GM04503 (cell line): ENCODE measurements around the gene IGF2BP2.
"Not testable (repeated sequence)": the region's sequence is repeated elsewhere in the genome, so short reads cannot be mapped to it uniquely, and the experiment has no call there.

Experiments used
- DNase-seq: peaks from one replicate; pipeline ENCODE4 v3.0.0-alpha.2; 2012; ENCODE audit warnings: low read depth

Gene IGF2BP2

DNA sequence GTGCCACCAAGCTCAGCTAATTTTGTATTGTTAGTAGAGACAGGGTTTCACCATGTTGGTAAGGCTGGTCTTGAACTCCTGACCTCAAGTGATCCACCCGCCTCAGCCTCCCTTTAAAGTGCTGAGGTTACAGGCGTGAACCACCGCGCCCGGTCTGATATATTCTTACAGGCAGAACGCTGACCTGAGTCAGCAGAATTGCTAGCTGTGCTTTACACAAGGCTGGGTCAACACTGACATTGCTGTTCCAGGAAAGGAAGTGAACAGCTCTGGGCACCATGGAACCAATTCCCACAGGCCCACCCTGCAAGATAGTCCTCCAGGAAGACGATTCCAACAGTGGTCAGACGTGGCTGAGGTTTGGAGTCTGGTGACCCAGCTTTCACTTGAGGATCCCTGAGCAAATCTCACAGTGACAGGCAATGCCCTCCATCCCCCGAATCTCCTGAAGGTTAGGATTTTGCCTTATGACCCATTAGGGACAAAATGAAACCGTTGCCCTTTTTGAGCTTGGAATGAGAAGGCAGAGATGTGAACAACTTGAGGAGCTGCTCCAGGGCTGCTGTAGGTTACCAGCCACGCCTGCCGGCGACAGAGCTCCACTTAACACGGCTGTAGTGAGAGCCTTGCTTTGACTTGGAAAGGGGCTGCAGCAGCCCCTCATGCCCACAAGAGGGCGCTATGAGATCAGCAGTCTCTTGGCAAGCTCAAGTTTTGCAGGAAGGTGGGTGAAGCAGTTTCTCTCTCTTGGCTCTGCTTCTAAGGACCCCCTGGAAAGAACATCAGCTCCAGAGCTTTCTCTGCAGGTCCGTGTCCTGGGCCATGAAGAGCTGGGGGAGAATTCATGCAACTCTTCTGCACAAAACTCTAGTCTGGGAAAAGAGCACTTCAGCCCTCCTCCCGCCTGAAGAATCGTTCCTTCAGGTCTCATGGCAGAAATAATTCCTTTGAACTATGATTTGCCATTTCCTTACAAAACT, 164.6 kb downstream of the IGF2BP2 start:
- peak; percentile 21 for DNase-seq

DNA sequence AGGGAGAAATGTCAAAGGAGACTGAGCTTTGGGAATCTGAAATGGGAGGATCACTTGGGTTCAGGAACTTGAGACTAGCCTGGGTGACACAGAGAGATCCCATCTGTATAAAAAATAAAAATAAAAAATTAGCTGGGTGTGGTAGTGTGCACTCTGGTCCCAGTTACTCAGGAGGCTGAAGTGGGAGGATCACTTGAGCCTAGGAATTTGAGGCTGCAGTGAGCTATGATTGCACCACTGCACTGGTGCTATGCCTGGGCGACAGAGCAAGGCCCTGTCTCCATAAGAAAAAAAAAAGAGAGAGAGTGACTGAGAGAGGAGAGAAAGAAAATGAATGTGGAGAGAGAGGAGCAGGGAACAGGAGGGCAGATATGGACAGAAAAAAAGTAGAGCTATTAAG, 165.9 kb downstream of the IGF2BP2 start:
- DNase-seq, result no peak

GRCh38 chr3:185658504-185658912, 166.3 kb downstream of the IGF2BP2 start:
- peak; percentile 99 for DNase-seq

DNA sequence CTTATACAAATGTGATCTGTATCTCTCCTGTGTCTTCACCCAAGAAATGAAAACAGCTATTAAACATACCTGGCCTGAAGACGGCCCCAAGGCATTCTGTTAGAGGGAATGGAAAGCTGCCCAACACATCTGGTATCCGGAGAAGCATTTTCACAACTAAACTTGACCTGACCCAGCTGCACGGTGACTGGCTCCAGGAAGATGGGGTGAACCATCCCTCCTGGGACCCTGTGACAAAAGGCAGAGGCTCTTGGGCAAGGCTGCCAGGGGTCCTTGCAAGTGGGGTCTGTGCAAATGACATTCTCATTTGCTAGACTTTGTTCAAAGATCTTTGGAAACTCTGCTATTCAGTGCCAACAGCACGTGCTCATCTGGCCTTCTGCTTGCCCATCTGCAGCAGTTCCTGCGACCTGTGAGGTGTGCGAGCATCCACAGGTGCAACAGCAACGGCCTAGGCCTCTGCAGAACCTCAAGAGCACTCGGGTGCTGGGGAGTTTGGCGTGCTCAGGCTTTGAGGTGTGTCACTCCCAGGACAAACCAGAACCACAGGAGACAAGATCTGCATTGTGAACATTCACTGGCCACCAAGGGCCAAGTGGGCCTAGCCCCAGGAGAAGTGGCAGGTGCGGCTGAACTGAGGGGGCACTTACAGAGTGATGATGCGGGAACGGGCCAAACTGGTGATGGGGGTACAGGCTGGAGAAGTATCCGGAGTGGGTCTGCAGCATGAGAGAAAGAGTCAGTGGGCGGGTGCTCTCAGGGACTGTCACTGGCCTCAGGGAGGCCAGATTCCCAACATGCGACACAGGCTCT, 166.9 kb downstream of the IGF2BP2 start:
- no peak for DNase-seq

- DNase-seq, result no peak
Observed at GRCh38 chr3:185657211-185657610, 167.6 kb downstream of the IGF2BP2 start.

DNA sequence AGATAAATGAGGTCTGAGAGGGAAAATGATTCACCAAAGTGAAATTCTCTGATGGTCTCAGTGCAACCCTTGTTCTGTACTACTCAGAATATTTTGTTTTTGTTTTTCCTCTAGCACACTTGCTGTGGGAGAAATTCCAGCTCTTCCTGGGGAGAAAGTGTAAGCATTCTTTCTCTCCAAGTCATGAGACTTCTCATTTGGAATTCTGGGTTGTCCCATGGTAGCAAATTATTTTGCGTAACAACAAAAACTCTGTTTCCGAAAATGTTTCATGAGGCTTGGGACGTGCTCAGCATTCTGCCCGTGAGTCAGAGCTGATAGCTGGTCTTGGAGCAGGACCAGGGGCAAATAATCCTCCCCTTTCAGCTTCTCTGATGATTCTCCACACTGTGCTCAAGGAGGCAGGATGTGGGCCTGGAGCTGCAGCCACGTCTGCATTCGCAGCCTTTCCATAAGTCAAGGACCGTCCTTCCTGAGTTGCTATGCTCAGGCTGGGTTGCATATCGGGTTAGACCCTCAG, 168.5 kb downstream of the IGF2BP2 start:
- peak; percentile 100 for DNase-seq

GRCh38 chr3:185655426-185656320, 169.2 kb downstream of the IGF2BP2 start:
- DNase-seq, result no peak

DNA sequence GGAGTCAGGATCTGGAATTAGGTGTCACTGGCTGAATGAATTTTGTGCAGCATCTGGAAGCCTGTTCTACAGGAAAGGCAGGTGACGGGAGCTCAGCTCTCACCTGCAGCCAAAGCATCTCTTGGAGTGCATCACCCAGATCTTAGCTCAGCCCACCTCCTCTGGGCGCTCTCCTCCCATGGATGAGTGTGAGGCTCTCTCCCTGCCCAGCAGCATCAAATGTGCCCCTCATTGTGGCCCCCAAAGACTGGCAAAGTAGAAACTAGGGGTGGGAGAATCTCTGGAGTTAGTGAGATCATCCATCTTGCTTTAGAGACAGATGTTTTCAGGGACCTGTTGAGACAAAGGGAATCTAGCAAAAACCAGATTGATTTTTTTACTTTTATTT, 170.1 kb downstream of the IGF2BP2 start:
- DNase-seq, result no peak

DNA sequence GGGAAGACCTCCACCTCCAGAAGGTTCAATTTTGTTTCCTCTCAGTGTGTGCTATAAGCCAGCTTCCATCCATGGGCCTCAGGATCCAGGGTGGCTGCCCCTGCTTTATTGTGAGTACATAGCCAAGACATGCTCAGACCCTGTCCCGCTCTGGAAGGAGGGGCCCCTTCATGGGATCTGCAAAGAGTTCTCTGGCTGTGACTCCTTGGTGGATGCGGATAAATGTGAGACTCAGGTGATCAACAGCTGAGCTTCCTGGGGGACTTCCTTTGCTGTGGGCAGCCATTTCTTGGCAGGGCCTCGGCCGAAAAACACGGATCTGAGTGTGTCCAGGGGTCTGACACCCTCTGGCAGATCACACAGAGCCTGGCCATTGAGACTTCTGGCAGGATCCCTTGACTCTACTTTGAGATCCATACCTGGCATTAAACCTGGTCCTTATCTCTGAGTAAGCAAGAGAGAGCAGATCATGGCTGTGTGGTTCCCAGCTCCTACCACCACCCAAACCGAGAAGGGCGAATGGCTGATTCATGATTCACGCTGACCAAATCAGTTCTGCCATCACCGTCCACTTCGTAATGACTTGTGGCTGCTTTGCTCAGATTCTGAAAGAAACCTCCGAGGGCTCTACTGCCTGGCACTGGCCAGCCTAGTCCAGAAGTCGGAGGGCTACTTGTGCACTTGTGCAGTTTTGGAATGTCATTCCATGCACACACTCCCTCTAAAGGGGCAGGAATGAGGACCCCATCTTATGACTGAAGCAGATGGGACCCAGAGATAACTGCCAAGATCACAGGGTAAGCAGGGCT, 170.7 kb downstream of the IGF2BP2 start:
- no peak for DNase-seq

DNA sequence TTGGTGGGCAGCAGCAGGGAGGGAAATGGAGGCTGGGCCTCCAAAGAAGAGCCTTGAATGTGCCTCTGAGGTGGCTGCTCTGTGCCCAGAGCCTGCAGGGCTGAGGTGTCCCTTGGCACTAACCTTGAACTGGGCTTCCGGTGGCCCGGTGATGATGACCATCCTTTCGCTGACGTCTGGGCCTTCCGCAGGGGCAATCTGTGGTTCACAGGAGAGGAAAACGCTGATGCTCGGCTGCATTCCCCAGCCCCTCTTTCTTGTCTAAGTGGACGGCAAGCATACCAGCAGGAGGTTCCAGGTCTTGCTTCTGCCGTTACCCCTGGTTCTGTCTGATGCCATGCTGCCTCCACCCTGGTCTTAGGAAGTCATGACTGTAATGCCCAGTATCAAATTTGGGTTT, 172.9 kb downstream of the IGF2BP2 start:
- DNase-seq, result no peak

GRCh38 chr3:185649414-185649813, 175.4 kb downstream of the IGF2BP2 start:
- no peak for DNase-seq

DNA sequence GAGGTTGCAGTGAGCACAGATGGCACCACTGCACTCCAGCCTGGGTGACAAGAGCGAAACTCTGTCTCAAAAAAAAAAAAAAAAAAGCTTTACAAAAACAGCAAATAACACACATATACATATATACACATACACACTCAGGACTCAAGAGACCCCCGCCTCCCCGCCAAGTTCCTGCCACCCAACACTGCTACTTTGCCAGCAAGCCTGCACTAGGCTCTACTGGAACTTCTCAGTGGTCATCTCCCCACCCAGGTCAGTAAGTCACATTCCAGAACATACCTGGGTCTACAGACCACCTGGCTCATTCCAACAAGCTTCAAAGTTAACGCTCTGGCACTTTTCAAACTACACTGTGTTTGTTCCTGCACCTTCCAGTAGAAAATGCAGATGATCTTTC, 176.4 kb downstream of the IGF2BP2 start:
- DNase-seq, result no peak

DNA sequence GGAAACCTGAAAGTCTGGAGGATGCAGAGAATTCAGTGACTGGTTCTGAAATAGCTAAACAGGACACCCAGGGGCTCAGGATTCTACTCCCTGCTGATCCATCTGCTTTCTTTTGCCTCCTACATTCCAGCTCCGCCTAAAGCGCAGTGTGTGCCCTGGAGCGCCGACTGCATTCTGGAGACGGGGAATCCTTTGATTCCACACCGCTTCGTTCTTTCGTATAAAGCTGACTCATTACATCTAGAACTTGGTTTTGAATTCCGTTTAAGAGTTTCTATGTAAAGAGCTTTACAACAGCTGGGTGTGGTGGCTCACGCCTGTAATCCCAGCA, 177.0 kb downstream of the IGF2BP2 start:
- no peak for DNase-seq

DNA sequence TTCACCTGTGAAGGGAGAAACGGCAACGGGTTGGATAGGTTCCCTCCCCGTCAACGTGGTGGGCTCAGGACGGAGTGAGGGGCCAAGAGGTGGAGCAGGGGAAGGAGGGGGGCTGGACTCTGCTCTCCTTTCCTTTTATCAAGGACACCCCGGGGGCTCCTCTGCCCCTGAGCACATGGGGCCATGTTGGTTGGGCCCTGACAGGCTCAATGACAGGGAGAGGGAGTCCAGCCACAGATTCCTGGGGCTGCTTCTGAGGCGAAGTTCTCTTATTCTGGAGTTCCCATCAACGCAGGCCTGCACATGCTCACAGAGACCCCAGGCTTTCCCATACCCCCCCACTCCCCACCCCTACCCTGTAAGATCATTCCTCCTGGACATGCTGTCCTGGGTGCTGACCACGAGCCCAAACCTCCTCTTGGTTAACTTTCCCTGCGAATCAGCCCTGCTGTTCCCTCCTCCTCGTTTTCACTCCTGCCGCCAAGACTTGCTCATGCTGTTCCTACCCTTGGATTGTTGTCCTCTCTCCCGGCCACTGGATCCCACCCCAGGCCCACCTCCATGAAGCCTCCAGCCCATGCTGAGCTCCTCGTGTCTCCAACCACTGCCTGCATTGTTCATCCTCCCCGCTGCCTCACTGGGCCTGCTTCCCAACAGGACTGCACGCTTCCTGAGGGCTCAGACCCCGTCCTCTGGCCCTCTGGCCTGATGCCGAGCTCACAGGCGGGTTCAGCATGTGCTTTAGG, 177.5 kb downstream of the IGF2BP2 start:
- DNase-seq, result no peak

DNA sequence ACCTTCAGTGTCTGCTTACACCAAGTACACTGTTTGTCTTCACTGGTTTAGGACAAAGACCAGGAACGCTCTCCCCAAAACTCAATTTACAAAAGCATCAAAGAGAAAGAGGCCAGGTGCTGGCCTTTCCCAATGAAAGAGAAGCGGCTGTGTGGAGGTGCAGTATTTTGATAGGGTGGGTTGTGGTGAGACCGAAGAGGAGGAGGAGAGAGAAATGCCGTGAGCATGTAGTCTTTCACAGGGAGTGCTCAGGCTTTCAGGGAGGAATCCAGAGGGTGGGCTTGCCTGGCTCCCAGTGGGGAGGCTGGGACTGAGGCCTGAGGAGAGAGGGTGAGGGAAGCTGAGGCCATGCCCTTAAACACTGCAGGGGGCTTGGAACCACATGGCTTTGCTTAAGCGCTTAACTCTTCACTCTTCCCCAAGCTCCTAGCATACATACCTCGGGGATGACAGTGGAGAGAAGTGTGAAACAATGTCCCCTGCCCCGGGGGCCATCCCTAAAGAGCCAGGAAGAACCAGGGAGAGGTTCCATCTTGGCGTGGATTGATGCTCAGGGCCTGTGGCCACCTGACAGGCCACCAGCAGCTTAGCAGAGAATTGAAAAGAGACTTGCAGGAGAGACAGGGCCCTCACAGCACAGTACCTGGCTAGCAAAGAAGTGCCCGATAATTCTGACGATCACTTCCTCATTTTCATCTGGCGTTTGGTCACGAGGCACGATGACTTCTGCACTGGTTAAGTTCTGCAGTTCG, 178.3 kb downstream of the IGF2BP2 start:
- no peak for DNase-seq

DNA sequence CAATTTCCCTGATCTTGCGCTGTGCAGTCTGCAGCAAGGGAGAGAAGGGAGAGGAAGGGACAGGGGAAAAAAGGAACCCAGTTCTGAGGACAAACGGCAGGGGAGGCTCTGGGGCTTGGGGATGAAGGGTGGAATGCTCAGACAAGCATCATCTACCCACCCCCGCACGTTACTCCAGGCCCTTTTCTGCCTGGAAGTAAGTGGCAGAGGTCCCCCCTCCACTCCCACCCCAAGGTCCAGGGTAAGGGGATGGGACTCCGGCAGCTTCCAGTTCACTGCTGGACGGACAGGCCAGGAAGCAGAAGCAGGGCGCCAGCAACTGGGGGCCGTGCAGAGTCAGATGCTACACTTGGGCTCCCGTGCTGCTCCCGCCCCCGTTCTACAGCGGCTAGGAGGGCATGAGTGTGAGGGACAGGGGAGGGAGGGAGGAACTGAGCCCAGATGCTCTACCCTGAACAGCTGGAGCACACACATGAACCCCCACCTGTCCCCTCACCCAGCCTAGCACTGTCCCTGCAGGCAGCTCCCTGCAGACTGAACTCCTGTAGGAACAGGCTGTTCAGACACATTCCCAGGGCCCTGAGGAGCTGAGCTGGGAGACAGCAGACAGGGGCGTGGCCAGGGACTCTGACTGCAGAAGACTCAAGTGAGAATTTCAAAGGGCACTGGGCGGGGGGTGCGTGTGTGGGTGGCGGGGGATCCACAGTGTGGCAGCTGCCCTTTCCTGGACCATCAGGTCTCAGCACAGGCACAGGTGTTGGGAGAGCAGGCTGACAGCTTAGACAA, 179.1 kb downstream of the IGF2BP2 start:
- DNase-seq, result no peak

DNA sequence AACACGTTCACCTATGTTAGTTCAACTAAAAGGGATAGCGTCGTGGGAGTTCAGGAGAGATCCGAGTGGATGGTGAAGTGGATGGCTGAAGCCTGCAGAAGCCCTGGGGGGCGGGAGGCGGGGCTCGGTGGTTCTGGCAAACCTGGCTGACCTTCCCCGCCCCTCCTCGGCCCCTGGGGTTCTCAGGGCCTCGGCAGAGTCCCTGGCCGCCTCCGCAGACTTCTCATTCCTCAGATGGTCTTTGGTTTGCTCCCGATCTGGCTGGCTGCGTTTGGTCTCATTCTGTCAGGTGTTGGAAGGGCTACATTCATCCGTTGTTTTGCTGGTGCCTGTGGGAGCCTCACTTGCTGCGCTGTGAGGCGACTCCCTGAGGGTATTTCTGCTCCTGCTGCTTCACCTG, 179.7 kb downstream of the IGF2BP2 start:
- DNase-seq, result not testable (repeated sequence)

- DNase-seq, result no peak
Observed at GRCh38 chr3:185640308-185640707, 184.5 kb downstream of the IGF2BP2 start.
